HG03097 (cell line): ENCODE results near the gene NTPCR.
"Not testable (repeated sequence)": the region's sequence is repeated elsewhere in the genome, so short reads cannot be mapped to it uniquely, and the experiment has no call there.

Source experiments
- ATAC-seq: cut with Tn5 transposase; IDR thresholded peaks from one replicate; pipeline ENCODE4 v1.9.1; 2021; ENCODE audit not compliant: unreplicated experiment, low FRiP score

NTPCR gene

DNA sequence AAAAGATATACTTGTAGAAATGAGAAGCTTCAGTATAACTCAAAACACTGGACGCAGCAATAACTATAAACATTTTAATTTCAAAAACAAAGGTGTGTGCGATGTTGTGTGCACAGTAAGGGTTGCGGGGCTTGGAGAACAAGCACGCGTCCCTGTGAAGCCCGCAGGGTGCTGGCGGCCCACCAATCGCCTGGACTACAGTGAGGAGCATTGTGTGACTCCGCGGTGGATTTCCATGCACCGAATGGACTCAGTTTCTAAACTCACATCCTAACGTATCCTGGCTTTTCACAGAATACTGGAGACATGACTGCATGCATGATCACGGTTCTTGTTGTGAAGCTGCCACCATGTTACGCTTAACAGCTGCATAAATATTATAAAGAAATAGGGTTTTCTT is 33.0 kb downstream of the NTPCR start:
- ATAC-seq = no peak

DNA sequence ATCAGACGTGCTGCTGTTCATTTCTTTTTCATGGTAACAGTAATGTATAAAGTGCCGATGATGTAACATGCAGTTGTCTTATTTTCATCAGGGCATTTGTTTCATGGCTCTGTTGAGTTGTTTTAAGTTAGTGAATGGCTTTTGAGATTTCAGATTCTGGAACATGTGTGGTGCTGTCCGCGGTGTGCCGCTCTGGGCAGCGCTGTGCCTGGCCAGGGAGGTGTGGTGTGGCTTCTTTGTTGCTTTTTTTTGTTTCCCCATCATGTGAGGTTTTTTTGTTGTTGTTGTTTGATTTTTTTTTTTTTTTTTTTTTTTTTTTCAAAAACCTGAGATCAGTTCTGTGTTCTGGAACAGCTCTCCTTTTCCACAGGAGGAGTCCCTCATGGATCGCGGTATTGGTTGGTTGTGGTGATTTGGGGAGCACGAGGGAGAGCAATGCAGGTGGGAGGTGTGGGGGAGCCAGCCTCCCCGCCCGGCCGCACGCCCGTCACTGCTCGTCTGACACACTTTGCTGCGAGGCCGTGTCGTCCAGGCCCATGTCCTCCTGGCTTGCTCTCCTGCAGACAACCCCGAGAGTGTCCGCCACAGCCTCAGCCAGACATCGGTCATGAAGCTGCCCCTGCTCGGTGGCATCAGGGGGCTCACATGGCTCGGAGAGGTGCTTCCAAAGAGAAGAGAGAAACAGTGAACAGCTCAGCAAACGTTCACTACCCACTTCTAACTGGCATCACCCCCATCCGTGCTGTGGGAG is 33.6 kb downstream of the NTPCR start:
- no peak for ATAC-seq

DNA sequence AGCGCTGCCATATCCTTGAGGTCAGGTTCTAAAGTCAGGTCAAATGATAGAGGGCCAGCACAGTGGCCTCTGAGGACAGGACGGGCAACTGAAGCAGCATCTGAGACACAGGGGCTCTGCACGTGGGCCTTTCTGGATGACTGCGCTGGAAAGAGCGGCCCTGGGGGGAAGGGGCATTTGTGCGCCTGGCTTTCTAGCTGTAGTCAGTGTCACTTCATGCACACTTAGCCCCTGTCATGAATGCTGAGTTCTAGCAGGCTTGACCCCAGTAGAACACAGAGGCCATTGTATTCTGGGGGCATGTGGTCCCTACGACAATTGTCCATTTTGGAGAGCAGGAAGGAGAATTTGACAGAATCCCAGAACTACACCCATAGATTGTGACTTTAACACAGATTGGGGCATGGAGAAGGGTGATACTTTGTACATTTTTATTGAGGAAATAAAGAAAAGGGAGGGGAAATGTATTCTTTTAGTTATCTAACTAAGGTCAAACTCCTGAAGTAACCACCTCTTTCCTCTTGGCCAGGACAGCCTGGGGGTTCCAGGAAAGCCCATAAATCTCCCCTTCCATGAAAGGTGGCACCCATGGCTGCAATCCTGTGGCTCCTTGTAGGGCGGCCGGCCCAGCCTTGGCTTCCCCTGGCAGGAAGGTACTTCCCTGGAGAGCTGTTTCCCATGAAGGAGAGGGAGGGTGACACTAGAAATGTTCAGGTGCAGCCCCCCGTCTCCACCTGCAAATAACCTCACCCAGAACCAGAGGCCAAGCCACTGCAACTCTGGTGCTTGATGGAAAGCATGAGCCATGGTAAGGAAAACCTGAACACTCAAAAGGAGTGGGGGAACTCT is 34.4 kb downstream of the NTPCR start:
- no peak for ATAC-seq

DNA sequence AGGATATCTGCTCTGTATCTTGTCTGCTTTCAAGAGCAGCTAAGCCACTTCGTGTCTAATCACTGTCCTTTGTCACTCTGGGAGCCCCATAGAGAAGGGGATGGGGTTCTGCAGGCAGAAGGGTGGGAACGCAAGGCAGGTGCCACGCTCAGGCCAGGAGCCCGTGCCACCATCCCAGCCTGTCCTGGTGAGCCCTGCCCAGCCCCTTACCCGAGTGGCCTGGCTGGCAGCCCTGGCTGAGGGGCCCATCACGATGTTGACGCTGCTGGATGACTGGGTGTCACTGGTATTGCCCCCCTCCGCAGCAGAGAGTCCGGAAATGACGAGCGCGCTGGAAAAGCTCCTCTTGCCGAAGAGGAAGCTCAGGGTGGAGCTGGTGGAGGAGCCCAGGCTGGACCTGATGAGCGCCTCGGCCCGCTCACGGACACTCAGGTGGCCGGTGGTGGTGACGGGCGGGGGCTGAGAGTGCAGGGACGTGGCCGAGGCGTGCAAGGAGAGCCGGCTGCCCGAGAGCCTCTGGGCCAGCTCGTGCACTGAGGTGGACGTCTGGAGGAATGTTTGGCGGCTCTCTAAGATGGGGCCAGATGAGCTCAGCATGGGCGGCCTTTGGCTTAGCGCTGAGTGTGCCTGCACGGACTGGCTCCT is 35.6 kb downstream of the NTPCR start:
- no peak for ATAC-seq

DNA sequence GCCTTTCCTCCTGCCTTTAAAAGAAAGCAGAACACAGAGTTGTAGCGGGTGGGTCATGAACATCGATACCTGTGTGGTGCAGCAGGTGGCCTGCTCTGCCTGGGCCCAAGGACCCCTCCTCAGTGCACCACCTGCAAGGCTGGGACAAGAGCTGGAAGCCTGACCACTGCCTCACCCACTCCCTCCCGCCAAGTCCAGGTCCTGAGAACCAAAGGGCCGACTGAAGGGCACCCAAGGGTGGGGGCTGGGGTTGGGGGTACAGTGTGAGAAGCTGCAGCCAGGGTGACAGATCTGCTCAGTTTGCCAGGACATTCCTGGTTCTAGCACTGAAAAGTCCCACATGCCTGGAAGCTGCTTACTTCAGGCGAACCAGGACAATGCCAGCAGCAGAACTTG is 36.1 kb downstream of the NTPCR start:
- ATAC-seq = no peak

DNA sequence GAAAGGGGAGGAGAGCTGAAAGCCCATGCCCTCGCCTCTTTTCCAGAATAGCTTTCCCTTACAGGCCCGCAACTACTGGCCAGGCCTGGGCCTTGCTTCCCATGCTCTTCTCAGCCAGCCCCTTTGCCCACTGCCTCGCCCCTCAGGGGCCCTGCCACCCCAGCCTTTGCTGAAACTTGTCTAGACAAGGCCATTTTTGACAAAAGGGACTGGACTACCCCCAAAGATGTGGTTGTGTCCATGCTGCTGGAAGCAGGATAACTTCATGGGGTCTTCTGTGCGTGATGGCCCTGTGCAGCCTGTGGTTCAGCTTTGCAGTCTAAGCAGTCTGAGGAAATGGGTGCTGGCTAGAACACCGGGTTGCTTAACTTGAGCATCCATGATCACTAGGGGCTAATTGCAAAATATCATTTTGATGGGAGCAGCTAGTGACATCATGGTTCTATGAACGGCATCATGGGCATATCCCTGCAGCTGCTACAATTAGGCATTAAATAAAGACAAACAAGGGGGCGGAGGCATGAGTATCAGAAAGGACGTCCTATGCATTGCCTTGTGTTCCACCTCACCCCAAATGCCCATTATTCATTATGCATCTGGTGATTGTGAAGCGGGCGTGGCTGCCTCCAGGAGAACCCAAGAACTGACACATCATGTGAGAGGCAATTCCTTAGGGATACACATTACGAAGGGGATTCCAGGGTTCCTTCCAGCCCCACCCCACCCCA is 36.8 kb downstream of the NTPCR start:
- no peak for ATAC-seq

DNA sequence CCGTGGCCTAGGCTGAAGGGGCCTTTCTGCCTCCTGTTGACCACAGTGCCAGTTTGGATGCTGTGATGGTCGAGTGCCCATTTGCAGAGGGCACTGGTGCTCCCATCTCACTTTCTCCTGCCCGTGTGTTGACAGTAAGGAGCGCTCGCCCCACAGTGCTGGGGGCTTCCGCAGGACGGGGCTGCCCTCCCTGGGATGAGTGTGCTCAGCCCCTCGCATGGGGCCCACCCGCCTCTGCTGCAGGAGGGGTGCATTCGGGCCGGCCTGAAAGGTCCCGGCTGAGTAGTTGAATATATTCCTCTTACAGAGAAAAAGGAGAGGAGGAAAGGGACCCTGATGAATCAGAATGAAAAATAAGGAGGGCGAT is 37.3 kb downstream of the NTPCR start:
- ATAC-seq = no peak

DNA sequence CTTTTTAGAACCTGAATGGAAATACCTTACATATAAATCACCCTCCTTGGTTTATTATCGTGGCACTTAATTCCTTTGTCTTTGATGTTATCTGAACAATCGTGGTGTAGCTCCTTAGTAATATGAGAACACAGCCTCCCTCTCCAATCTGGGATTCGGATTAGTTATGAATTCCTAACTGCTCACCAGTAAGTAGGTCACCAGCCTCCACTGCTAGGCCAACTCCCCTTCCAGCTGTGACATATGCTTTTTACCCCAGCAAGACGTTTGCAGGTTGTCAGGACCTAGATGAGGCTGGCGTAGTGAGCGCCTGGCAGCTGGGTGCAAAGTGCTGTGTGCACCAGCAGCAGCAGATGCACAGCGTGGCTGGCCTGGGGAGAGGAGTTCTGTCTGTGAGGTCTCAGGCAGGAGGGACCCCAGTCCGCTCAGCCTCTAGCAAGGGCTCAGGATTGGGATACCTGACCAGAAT is 38.2 kb downstream of the NTPCR start:
- ATAC-seq = no peak

DNA sequence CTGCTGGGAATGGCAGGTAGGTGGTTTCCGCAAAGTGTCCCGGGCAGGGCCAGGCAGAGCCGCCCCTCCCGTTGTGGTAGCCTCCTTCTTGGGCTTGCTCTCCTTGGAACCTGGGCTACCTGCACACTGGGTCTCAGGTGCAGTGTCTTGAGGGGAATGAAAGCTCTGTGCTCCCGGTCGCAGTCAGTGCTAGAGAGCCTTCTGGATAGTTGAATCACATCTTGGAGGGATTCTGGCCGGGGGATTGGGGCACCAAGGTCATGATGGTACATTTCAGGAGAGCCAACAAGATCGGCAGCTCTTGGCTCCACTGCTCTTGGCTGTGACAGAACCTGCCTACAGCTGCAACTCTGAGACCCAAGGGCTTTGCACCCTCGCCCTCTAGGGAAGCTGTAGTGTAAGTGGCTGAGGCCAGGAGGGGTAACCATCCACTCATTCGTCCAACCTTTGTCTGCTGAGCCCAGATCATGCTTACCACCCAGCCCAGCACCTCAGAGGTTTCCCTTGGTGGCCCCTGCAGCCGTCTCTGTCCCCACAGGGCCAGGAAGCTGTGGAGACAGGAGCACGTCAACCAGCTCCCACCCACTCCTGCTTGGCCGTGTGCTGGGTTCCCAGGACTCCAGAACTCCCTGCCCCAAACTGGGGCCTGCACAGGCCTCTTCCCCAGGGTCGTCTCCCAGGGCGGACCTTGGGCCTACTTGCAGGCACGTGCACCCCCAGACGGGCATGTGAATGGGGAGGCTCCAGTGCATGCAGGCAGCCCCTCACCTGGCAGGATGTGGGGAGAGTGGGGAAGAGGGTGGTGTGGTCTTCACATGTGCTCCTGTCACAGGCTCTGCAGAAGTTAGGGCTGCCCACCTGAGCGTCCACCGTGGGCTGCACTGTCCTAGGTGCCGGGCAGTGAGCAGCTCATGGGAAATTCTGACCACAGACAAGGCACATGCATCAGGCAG is 40.0 kb downstream of the NTPCR start:
- ATAC-seq = no peak

DNA sequence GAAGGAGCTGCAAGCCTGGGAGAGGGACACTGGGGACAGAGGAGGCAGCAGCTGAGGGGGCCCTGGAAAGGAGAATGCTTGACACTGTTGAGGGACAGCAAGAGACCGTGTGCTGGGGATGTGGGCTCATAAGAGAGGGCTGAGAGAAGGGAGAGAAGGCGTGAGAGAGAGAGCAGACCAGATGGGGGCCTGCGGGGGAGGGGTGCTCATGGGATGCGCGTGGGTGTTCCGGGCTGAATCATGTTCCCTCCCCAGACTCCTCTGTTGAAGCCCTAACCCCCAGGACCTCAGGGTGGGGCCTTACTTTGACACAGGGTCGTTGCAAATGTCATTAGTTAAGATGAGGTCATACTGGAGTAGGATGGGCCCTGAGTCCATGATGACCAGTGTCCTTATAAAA is 40.8 kb downstream of the NTPCR start:
- ATAC-seq = no peak

DNA sequence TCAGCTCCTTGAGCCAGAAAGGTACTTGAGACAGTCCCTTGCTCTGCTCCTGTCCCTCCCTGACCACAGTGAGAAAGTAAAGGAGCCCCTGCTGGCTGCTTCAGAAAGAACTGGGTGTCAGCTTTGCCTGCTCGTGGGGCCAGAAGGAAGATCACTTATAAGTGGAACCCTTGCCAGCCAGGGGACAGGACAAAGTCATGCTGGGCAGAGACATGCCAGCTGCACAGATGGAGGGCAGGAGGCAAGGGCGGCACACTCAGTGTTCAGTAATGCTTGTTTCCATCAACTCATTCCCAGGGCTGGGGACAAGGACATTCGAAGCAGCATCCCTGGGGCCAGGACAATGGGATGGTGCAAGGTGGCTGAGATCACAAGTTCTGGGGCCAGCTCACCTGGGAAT is 41.8 kb downstream of the NTPCR start:
- no peak for ATAC-seq

DNA sequence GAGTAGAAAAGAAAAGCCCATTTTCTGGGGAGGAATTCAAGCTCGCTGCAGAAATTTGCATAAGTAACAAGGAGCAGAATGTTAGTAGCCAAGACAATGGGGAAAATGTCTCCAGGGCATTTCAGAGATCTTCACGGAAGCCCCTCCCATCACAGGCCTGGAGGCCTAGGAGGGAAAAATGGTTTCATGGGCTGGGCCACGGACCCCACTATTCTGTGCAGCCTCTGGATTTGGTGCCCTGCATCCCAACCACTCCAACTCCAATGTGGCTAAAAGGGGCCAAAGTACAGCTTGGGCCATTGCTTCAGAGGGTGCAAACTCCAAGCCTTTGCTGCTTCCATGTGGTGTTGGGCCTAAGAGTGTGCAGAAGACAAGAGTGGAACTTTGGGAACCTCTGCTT is 43.1 kb downstream of the NTPCR start:
- no peak for ATAC-seq

DNA sequence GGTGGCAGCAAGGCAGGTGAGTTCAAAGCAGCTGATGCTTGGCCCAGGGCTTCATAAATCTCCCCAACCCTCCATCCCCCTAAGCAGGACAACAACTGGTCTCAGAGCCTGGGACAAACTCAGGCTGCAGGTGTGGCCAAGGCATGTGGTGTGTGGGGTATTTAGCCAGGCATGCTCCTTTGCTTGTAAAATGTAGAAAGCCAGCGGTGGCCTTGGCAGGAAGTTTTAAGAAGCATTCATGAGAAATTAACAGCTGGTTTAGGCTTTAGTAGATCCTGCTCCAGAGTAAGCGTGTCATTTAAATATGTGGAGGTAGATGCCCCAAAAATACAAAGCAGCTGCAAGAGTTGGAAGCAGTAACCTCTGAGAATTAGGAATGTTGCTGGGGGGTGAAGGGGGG is 44.8 kb downstream of the NTPCR start:
- ATAC-seq = no peak

DNA sequence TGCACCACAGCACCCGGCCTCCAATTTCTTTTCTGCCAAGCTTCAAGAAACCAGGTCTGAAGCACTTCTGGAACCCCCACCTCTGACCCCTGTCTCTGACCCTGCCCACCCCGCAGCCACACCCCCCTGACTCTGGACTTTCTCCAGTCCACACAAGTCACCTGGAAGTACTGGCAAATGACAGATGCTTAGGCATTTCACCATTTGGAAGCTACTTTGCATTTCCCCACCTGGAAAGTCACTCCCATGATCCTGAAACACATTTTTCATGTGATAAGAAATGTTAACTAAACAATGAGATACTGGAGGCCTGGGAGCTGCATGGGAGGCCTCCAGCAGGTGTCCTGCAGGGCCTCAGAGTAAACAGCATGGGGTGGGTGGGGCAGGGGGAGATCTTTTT is 45.7 kb downstream of the NTPCR start:
- no peak for ATAC-seq

DNA sequence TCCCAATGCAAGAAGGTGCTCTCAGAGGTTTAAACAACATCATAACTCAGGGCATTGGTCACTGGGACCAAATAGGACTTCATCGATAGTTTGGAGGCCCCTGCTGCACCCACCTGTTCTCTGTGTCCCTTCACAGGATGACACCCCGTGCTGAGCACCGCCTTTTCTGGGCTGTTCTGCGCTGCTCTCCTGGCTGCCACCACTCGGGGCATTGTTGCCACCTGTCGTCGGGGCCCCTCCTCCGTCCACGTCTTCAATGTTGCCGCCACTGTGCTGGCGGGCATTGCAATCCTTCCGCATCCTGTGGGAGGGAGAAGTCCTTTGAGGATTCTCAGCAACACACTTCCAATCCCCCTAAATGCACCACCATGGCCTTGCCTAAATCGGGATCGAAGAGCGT is 47.7 kb downstream of the NTPCR start:
- no peak for ATAC-seq

DNA sequence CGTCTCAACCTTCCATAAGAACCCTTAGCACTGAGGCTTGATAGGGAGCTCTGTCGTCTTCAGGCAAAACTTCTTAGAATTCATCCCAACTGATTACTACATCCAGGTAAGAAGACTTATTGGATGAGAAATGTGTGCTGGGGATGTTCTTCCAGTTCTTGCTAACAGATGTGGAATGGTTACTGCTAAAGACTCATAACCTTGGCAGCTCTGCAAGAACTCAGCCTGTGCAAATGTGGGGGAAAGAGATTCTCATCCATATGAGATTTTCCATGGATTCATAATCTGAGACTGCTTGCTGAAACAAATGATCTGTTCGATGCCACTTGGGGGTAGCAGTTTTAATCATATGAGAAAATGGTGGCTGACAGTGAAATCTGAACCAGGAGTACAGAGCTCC is 48.2 kb downstream of the NTPCR start:
- no peak for ATAC-seq

DNA sequence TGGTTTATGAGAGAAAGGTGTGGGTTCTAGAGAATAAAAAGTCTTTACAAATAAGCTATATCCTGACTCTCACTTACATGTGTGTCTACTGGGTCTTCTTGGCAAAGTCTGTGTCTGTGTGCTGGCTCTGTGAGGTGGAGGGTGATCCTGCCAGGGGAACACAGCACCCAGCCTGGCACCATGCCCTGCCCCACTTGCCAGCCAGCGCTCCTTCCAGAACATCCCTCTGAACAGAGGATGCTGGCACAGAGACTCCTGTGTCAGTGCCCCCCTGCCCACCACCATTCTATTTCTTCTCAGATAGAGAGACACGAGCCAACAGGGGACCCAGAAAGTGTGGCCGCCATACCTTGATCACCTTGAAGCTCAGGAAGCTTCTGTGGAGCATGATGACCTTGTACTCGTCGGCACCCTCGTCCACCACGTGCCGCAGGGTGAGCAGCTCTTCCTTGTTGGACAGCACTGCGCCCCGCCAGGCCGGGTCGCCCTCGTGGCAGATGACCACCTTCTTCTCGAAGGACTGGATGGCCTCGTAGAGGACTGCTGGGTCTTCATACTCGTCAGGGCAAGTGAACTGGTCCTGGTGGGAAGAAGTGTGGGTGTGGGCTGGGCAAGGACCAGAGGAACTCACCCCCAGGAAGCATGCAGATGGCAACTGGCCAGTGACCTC is 49.7 kb downstream of the NTPCR start:
- no peak for ATAC-seq

DNA sequence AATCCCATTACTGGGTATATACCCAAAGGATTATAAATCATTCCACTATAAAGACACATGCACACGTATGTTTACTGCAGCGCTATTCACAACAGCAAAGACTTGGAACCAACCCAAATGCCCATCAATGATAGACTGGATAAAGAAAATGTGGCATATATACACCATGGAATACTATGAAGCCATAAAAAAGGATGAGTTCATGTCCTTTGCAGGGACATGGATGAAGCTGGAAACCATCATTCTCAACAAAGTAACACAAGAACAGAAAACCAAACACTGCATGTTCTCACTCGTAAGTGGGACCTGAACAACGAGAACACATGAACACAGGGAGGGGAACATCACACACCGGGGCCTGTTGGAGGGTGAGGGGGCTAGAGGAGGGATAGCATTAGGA is 53.2 kb downstream of the NTPCR start:
- not testable (repeated sequence) for ATAC-seq

DNA sequence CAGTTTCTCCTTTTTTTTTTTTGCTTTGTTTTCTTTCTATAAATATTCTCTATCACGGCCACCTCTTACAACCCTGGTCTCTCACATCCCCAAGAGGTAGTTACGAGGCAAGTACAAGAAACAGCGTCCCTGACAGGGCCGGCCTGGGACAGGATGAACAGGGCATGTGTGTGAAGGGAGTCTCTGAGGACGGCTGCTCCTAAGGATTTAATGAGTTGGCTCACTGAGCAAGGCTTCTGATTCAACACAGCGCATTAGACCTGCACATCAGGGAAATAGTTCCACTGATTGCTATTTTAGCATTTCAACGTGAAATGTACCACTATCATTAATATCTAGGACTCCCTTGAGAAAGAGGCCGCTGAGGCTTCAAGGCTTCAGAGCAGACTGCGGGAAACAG is 54.0 kb downstream of the NTPCR start:
- no peak for ATAC-seq
